H9 (cell line): ENCODE data around the gene LMCD1. TPM values are rescaled to one million over a fixed set of nuclear protein-coding genes. Genes with fewer than 3 reads are reported as not detected.

Experiments used
- DNase-seq: peaks from one replicate; pipeline ENCODE4 v3.0.0-alpha.2; 2017
- H2AFZ ChIP-seq: one replicate; pipeline ENCODE4 v1.6.1; 2013; ENCODE audit warnings: mild to moderate bottlenecking, low read length, control low read depth, moderate library complexity
- H2AK5ac ChIP-seq: 2 replicates; pipeline ENCODE4 v1.6.1; 2013; ENCODE audit warnings: low read length, control low read depth, mixed read lengths; ENCODE audit not compliant: insufficient read length
- H2BK120ac ChIP-seq: one replicate; pipeline ENCODE4 v1.6.1; 2013; ENCODE audit warnings: low read depth, mild to moderate bottlenecking, low read length, control low read depth, inconsistent platforms; ENCODE audit not compliant: poor library complexity, severe bottlenecking
- H2BK12ac ChIP-seq: 2 replicates; pipeline ENCODE4 v1.6.1; 2013; ENCODE audit warnings: low read length, control low read depth, mixed read lengths, low read depth; ENCODE audit not compliant: insufficient read length
- H2BK15ac ChIP-seq: 2 replicates; pipeline ENCODE4 v1.6.1; 2013; ENCODE audit warnings: low read depth, low read length, control low read depth
- H2BK20ac ChIP-seq: one replicate; pipeline ENCODE4 v1.6.1; 2013; ENCODE audit warnings: low read depth, mild to moderate bottlenecking, low read length, control low read depth, inconsistent platforms; ENCODE audit not compliant: poor library complexity, severe bottlenecking
- H2BK5ac ChIP-seq: 2 replicates; pipeline ENCODE4 v1.6.1; 2013; ENCODE audit warnings: low read length, control low read depth, mixed read lengths; ENCODE audit not compliant: insufficient read length
- H3K14ac ChIP-seq: 2 replicates; pipeline ENCODE4 v1.6.1; 2013; ENCODE audit warnings: low read length, control low read depth; ENCODE audit not compliant: insufficient read depth
- H3K18ac ChIP-seq: 2 replicates; pipeline ENCODE4 v1.6.1; 2013; ENCODE audit warnings: low read depth, mild to moderate bottlenecking, mixed read lengths, low read length, control low read depth; ENCODE audit not compliant: insufficient read length
- H3K23ac ChIP-seq: 2 replicates; pipeline ENCODE4 v1.6.1; 2013; ENCODE audit warnings: low read length, control low read depth, mixed read lengths, low read depth; ENCODE audit not compliant: insufficient read length
- H3K23me2 ChIP-seq: 2 replicates; pipeline ENCODE4 v1.6.1; 2013; ENCODE audit warnings: low read depth, mild to moderate bottlenecking, mixed read lengths, low read length, control low read depth; ENCODE audit not compliant: insufficient read length, poor library complexity, severe bottlenecking
- H3K27ac ChIP-seq: 2 replicates; pipeline ENCODE4 v1.5.1; 2013; ENCODE audit warnings: low read length, control low read depth, mixed read lengths, low read depth; ENCODE audit not compliant: insufficient read length
- H3K27me3 ChIP-seq: 2 replicates; pipeline ENCODE4 v1.6.1; 2013; ENCODE audit warnings: low read length, control low read depth, inconsistent platforms; ENCODE audit not compliant: insufficient read depth
- H3K4ac ChIP-seq: 2 replicates; pipeline ENCODE4 v1.6.1; 2013; ENCODE audit warnings: low read depth, mild to moderate bottlenecking, control low read depth, inconsistent platforms, low read length, moderate library complexity
- H3K4me1 ChIP-seq: 2 replicates; pipeline ENCODE4 v1.6.1; 2013; ENCODE audit warnings: low read length, control low read depth, inconsistent platforms; ENCODE audit not compliant: insufficient read depth
- H3K4me2 ChIP-seq: 2 replicates; pipeline ENCODE4 v1.6.1; 2013; ENCODE audit warnings: low read length, control low read depth, mixed read lengths; ENCODE audit not compliant: insufficient read length, insufficient read depth
- H3K56ac ChIP-seq: 2 replicates; pipeline ENCODE4 v1.6.1; 2013; ENCODE audit warnings: low read depth, mild to moderate bottlenecking, mixed read lengths, low read length, control low read depth; ENCODE audit not compliant: insufficient read length
- H3K79me1 ChIP-seq: 2 replicates; pipeline ENCODE4 v1.6.1; 2013; ENCODE audit warnings: low read depth, mild to moderate bottlenecking, moderate library complexity, low read length, control low read depth, inconsistent platforms; ENCODE audit not compliant: insufficient read depth, poor library complexity, severe bottlenecking
- H3K79me2 ChIP-seq: 2 replicates; pipeline ENCODE4 v1.6.1; 2013; ENCODE audit warnings: low read length, control low read depth, inconsistent platforms; ENCODE audit not compliant: insufficient read depth
- H3K9ac ChIP-seq: 2 replicates; pipeline ENCODE4 v1.6.1; 2013; ENCODE audit warnings: low read length, control low read depth, mixed read lengths; ENCODE audit not compliant: insufficient read length; ENCODE audit errors: extremely low read depth
- H3K9me3 ChIP-seq: one replicate; pipeline ENCODE4 v1.6.1; 2013; ENCODE audit warnings: low read depth, low read length, inconsistent platforms; ENCODE audit not compliant: control insufficient read depth
- H3T11ph ChIP-seq: one replicate; pipeline ENCODE4 v1.6.1; 2013; ENCODE audit warnings: mild to moderate bottlenecking, low read length, control low read depth, inconsistent platforms
- H4K20me1 ChIP-seq: one replicate; pipeline ENCODE4 v1.6.1; 2013; ENCODE audit not compliant: control insufficient read depth, insufficient read length, insufficient read depth
- H4K5ac ChIP-seq: 2 replicates; pipeline ENCODE4 v1.6.1; 2013; ENCODE audit warnings: low read depth, mild to moderate bottlenecking, mixed read lengths, low read length, control low read depth; ENCODE audit not compliant: insufficient read length
- H4K8ac ChIP-seq: replicated peaks from 2 replicates; pipeline ENCODE4 v1.6.1; 2013; ENCODE audit warnings: low read length, control low read depth, mixed read lengths, low read depth; ENCODE audit not compliant: insufficient read length
- H4K91ac ChIP-seq: 2 replicates; pipeline ENCODE4 v1.6.1; 2013; ENCODE audit warnings: low read depth, mild to moderate bottlenecking, moderate library complexity, mixed read lengths, low read length, control low read depth; ENCODE audit not compliant: insufficient read length
- H3K27ac Mint-ChIP-seq, 3 experiments: 2 replicates in 2 of 3; 3 replicates in 1 of 3; pipeline ENCODE4 v1.8.0; 2020 to 2021; ENCODE audit warnings: mixed read lengths in 3 of 3, mild to moderate bottlenecking in 1 of 3, moderate library complexity in 1 of 3
- H3K27me3 Mint-ChIP-seq: 2 replicates; pipeline ENCODE4 v1.8.0; 2021; ENCODE audit warnings: low read depth, mild to moderate bottlenecking, moderate library complexity, mixed read lengths
- H3K36me3 Mint-ChIP-seq, 3 experiments: 2 replicates in 2 of 3; 3 replicates in 1 of 3; pipeline ENCODE4 v1.8.0; 2020 to 2021; ENCODE audit warnings: low read depth in 3 of 3, mixed read lengths in 3 of 3; ENCODE audit not compliant: insufficient read depth in 1 of 3
- H3K4me1 Mint-ChIP-seq, 2 experiments: 2 replicates each; pipeline ENCODE4 v1.8.0; 2020; ENCODE audit warnings: mixed read lengths in 2 of 2
- H3K4me3 Mint-ChIP-seq, 2 experiments: 2 replicates in 1 of 2; 3 replicates in 1 of 2; pipeline ENCODE4 v1.8.0; 2020 to 2021; ENCODE audit warnings: mild to moderate bottlenecking in 2 of 2, mixed read lengths in 2 of 2, moderate library complexity in 1 of 2
- H3K9me3 Mint-ChIP-seq, 2 experiments: 2 replicates in 1 of 2; 3 replicates in 1 of 2; pipeline ENCODE4 v1.8.0; 2020; ENCODE audit warnings: mild to moderate bottlenecking in 2 of 2, mixed read lengths in 2 of 2, moderate library complexity in 1 of 2
- CTCF ChIP-seq: fragments of 200-600 bp; sonication (generic); conservative IDR thresholded peaks from 3 replicates; pipeline ENCODE4 v1.8.0; 2021; ENCODE audit warnings: antibody characterized with exemption, mild to moderate bottlenecking
- WGBS: extraction: QIAGEN DNeasy Blood & Tissue Kit; methylation state at CpG from one replicate; pipeline ENCODE4 v1.1.7; 2013; ENCODE audit warnings: missing lambda C conversion rate, low lambda C conversion rate, mixed read lengths; ENCODE audit not compliant: insufficient read length; ENCODE audit errors: extremely low coverage; 5-methylcytosine and 5-hydroxymethylcytosine counted together
- total RNA-seq: library from RNA; stranded (reverse); gene quantifications from 2 replicates; pipeline ENCODE4 v1.2.1, GENCODE V29; 2021

Gene LMCD1
- total RNA-seq, 1 experiment from 2014 or later = 19.2 TPM

- Histone ChIP-seq H2BK20ac (no peak overlapping the region), H2BK5ac (no peak overlapping the region), H4K91ac (no peak overlapping the region), H4K5ac (no peak overlapping the region), H3K79me1 (no peaks in the 10 kb centered on the region), H2BK15ac (no peak overlapping the region), H3K79me2 (no peaks in the 10 kb centered on the region), H2AK5ac (no peak overlapping the region), H3K9ac (no peak overlapping the region), H4K8ac (no peak overlapping the region), H3K4me1 (no peaks in the 10 kb centered on the region), H4K20me1 (no peaks in the 10 kb centered on the region), H3K9me3 (no peaks in the 10 kb centered on the region), H3K18ac (no peak overlapping the region), H3K4me2 (no peak overlapping the region), H3K4ac (no peak overlapping the region), H3K23me2 (no peaks in the 10 kb centered on the region), H3K27ac (no peak overlapping the region), H3K23ac (no peak overlapping the region), H2AFZ (no peak overlapping the region), H2BK120ac (no peak overlapping the region), H3T11ph (no peak overlapping the region), H3K27me3 (no peaks in the 10 kb centered on the region), H2BK12ac (no peak overlapping the region), H3K14ac (no peak overlapping the region), H3K56ac (no peak overlapping the region)
- H3K4me3 Mint-ChIP-seq = no peak overlapping the region
- no peaks in the 10 kb centered on the region; a peak in 1 of 4 replicates for H3K4me1 Mint-ChIP-seq
- TF ChIP-seq CTCF = no peak
- DNase-seq = no peak
- H3K36me3 Mint-ChIP-seq = peaks cover 0 to 18% (median 2%) of the 10 kb centered on the region in 3 experiments; a peak in 3 of 7 replicates
- no peaks in the 10 kb centered on the region for H3K27me3 Mint-ChIP-seq
- H3K27ac Mint-ChIP-seq = no peak overlapping the region
- H3K9me3 Mint-ChIP-seq = no peaks in the 10 kb centered on the region
- no CpG with 5 or more reads among the region's 4 CpGs for WGBS
Measured at GRCh38 chr3:8561370-8561769, 59.7 kb downstream of the LMCD1 start.
